GM19328 (cell line): Measurements from ENCODE around the gene FAM114A2.

Experiments used
- ATAC-seq: cut with Tn5 transposase; IDR thresholded peaks from one replicate; pipeline ENCODE4 v1.9.1; 2021; ENCODE audit warnings: mild to moderate bottlenecking, moderate library complexity; ENCODE audit not compliant: unreplicated experiment

FAM114A2 gene

GRCh38 chr5:153952057-153952456 is 86.7 kb downstream of the FAM114A2 start:
- ATAC-seq: no peak

- ATAC-seq: no peak
These were observed 97.4 kb downstream of the FAM114A2 start for GRCh38 chr5:153941265-153941664.
